ENCODE measurements around the gene C2orf49.

Gene C2orf49

GRCh38 chr2:105383432-105384166, 46.3 kb downstream of the C2orf49 start:
- no peak for DNase-seq (ENCODE audit: low read depth)

DNA sequence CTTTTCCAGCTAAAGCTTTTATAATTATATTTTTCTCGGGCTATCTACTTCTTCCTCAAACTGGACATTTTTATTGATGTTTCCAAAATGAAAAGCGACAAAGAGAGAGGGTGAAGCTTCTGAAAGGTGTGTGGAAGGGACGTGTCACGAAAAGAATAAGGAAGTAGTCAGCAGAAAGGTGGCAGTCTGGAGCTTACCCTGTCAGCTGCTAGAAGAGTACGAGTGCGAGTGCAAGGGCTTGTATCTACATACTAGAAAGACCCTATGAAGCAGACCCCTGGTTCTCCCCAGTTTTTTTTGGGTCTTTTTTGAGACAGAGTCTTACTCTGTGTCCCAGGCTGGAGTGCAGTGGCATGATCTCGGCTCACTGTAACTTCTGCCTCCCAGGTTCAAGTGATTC, 46.9 kb downstream of the C2orf49 start:
- DNase-seq (ENCODE audit: low read depth): no peak

GRCh38 chr2:105384861-105385260, 47.5 kb downstream of the C2orf49 start:
- DNase-seq (ENCODE audit: low read depth): no peak

DNA sequence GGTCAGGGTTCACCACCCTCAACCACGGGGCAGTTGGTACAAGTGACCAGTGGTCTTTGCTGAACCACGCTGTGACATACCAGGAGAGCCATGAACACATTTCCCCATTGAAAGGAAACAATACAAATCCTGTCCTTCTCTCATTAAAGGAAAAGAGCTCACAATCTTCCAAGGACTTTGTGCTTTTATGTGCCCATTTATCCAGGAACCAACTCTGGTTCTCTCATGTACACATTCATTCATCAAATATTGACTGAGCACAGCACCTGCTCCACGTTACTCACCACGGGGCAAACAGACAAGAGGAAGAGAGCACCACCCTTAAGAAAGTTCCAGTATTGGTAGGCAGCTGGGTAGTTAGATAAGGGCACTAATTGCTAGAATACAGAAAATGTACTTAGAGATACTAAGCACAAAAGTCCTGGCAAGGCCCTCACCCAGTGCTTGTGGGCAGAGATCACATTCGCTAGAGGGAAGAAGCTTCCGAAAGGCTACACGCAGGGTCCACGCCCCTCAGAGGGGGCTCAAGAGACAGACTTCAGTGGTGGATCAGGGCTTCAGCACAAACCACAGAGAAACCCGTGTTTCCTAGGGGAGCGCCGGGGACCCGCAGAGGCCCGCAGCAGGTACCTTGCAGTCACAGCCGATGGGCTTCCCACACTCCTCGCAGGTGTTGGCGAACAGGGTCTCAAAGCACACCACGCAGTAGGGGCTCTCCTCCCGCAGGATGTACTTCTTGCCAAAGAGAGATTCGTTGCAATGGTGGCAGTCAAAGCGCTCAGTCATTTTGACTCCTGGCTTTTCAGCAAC, 48.6 kb downstream of the C2orf49 start:
- no peak for DNase-seq (ENCODE audit: low read depth)

DNA sequence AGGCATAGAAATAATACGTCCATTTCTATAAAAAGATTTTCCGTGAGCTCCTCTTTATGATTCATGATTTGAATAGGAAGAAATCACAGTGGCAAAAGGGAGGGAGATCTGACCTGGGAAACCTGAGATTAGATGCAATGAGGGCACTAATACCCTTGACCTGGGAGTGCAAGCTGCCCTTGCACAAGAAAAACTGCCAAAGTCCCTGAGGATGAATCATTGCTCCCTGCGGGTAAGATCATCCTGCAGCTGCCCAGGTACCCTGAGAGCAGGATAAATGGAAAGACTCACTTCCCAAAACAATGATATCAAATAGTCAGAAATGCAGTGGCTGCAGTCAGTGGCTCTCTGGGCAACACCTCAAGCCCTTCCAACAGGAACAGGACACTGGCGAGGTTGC, 49.9 kb downstream of the C2orf49 start:
- no peak for DNase-seq (ENCODE audit: low read depth)

DNA sequence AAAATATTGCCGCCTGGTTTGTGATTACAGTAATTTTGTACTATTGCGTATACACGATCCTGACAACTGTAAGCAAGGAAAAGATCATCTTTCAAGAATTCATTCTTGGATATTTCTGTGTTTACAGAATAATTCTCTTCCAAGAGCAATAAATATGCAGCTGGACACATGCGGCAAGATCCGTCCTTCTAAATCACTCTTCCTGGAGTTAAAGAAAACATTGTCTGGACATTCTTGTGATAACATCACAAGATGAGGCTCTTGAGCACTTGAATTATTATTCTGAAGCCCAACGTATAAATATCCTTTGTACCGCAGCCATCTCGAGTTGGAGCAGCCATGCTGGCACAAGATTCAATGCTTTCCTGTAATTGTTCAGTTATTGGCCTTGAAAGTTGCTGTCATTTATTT, 51.6 kb downstream of the C2orf49 start:
- DNase-seq (ENCODE audit: low read depth): peak; percentile 98

- peak; percentile 25 for DNase-seq (ENCODE audit: low read depth)
Observed at GRCh38 chr2:105390454-105390853, 53.1 kb downstream of the C2orf49 start.

DNA sequence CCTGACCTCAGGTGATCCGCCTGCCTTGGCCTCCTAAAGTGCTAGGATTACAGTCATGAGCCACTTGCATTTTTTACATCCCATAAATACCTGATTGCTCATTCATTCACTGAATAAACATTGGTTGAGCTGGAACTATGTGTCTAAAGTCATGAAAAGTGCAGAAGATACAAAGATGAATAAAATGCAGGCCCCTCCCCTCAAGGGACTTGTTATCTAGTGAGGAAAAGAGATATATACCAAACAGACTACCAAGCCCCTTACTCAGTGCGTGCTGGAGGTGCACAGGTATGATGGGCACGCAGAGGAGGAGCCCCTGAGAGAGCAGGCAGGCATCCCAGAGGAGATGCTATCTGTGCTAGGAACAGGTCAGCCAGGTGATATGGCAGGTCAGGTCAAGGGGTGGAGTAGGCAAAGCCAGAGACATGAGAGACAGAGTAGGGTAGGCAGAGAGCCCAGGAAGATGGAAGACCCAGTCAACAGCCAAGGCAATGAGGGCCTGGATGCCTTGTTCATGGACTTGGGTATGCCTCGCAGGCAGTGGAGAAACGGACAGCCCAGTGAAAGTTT, 53.8 kb downstream of the C2orf49 start:
- peak; percentile 85 for DNase-seq (ENCODE audit: low read depth)

DNA sequence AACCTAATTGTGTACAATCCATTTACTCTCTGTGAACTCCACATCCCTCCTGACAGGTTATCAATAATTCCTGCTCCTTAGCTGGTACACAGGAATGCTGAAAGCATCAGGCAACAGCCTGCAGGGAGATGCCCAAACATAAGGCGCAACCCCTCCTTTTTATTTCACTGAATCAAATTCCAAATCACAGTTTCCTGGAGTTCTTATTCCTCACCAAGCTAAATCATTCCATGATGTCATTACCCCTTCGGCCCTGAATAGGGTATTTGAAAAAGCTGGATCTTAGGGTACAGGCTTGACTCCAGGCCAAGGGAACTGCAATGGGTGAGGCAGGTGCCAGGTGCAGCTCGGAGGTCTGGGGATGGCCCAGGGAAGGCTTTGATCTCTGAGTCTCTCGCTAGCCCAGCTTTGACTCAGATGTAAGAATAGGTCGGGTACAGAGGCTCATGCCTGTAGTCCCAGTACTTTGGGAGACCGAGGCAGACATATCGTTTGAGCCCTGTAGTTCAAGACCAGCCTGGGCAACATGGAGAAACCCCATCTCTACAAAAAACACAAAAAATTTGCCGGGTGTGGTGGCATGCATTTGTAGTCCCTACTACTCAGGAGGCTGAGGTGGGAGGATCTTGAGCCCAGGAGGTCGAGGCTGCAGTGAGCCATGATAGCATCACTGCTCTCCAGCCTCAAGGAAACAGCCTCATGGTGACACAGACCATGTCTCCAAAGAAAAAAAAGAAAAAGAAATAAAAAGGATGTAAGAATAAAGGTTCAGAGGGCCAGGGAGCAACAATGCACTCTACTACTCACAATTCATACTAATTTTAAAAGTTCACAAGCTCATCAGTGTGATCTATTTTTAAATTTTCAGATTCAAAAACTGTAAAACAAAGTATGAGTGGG, 54.7 kb downstream of the C2orf49 start:
- DNase-seq (ENCODE audit: low read depth): no peak

DNA sequence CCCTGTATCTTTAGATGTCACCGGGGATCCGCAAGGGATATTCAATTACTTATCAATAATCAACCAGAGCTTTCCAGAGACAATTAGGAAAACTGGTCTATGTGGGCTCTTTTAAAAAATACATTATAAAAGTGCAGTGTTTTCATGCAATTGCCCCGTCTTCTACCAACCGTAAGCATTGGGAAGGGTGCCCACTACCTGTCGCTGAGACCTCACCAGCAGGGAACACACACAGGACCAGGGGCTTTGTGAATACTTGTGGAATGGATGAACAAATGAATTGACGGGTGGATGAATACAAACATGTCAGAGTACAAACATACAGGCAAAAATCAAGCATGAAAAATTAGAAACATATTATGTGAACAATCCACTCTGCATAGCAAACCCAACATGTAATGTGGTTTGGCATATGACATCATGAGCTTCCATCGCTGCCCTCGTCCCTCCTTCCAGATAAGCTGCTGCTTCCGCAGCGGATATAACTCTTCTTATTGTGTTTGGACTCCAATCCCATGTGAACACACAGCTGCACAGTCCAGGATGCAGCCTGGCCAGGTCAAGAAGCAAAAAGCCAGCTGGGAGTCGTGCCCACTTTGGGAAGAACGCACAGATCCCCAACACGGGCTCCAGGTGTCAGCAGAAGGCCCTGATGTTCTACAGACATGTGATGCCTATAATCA, 56.2 kb downstream of the C2orf49 start:
- DNase-seq (ENCODE audit: low read depth): no peak

GRCh38 chr2:105394951-105395611, 57.7 kb downstream of the C2orf49 start:
- DNase-seq (ENCODE audit: low read depth): no peak

DNA sequence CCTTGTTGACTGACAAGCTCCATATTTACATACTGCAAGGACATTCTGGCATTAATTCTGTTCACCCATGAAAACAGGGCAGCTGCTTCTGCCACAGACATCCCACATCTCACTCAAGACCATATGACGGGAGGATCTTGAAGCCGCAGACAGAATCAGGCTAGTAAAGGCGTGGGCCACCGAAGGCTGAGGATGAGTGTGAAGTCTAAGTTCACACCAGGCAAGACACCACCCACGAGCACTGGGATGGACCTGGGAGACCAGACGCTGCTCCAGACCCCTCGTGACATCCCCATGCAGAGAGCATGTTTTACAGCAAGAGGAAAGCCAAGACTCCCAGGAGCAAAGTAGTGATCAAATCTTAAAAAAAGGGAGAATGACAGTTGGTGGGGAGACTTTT, 58.4 kb downstream of the C2orf49 start:
- DNase-seq (ENCODE audit: low read depth): no peak

DNA sequence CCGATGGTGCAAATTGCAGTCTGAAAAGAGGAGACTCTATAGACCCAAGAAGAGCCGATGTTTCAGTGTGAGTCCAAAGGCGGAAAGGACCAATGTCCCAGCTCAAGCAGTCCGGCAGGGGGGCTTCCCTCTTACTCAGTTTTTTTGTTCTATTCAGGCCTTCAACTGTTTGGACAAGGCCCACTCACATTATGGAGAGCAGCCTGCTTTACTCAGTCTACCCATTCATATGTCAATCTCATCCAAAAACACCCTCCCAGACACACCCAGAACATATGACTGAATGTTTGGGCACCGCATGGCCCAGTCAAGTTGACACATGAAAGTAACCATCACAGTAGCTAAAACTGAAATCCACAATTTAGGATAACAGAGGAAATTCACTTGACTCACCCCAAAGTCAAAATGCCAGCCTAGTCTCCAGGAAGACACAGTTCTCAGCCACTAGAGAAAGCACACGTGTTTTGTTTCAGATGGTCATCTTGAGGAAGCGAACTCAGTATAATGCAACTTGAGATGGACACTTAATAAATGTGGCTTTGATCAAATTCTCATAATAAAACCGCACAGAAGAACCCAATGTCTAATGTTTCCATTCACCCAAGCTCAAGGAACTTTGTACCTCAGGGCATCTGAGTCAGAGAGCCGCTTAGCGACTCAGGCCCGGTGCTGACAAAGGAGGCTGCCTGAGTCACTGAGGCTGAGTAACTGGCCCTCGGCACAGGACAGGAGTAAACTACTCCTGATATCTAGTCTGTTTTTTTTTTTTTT, 59.1 kb downstream of the C2orf49 start:
- DNase-seq (ENCODE audit: low read depth): peak; percentile 100

GRCh38 chr2:105397025-105397722, 59.8 kb downstream of the C2orf49 start:
- DNase-seq (ENCODE audit: low read depth): peak; percentile 54

DNA sequence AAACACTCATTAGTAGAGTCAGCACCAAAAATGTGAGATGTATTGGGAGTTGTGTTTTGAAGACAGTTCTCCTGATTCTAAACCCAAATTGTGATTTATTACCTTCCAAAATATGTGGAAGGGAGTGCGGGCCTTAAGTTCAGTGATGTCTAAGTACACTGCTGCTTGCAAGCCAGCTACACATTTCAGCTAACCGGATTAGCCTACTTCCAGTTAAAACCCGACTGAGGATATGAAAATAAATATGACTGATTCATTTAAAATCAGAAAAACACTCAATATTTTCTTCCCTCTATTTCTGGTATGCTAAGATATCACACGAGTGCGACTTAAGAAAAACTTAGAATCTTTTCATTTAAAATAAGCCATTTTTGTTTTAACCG, 60.6 kb downstream of the C2orf49 start:
- peak; percentile 45 for DNase-seq (ENCODE audit: low read depth)

- DNase-seq (ENCODE audit: low read depth): peak; percentile 83
Observed at GRCh38 chr2:105398336-105399206, 61.2 kb downstream of the C2orf49 start, which contains the start of gene FHL2. Gene FHL2, minus strand, starts transcription at chr2:105399051. Its CDS starts 12,535 bp downstream, at chr2:105386516.

All from EH (cell line).